Common myeloid progenitor, CD34-positive (primary cell): ENCODE results near the gene IST1.

Experiments used
- CTCF ChIA-PET: fragments of 350-600 bp; sonication (Branson Sonifier 250); formaldehyde crosslinking; loops from one replicate; lab custom pipeline; 2021; ENCODE audit warnings: antibody characterized with exemption; lab: Charles Lee
- POLR2A ChIA-PET: fragments of 350-600 bp; sonication (Branson Sonifier 250); formaldehyde crosslinking; loops from one replicate; lab custom pipeline; 2021; ENCODE audit warnings: antibody characterized with exemption; lab: Charles Lee
- DNase-seq, 3 donors: peaks; one replicate each; pipeline versions ENCODE4 v3.0.0 to v3.0.0-alpha.2; 2013
- H3K27ac ChIP-seq, 2 experiments: 1 replicate in 1 of 2; 2 replicates in 1 of 2; pipeline ENCODE4 v1.7.0; 2013; ENCODE audit warnings: inconsistent platforms in 2 of 2, low read length in 2 of 2, mild to moderate bottlenecking in 2 of 2, low read depth in 1 of 2, moderate library complexity in 1 of 2; ENCODE audit not compliant: severe bottlenecking in 2 of 2, insufficient read depth in 1 of 2, poor library complexity in 1 of 2
- H3K27me3 ChIP-seq, 5 experiments: replicated peaks in 2 of 5; 1 replicate in 3 of 5; 2 replicates in 2 of 5; pipeline versions ENCODE4 v1.6.1 to v1.7.0; 2013; ENCODE audit warnings: low read length in 4 of 5, mild to moderate bottlenecking in 2 of 5, moderate library complexity in 2 of 5, inconsistent platforms in 1 of 5; ENCODE audit not compliant: insufficient read depth in 5 of 5, control insufficient read depth in 4 of 5
- H3K36me3 ChIP-seq, 4 experiments: 1 replicate in 2 of 4; 2 replicates in 2 of 4; pipeline versions ENCODE4 v1.6.1 to v1.7.0; 2013; ENCODE audit warnings: low read length in 3 of 4, control low read depth in 1 of 4, mild to moderate bottlenecking in 1 of 4; ENCODE audit not compliant: control insufficient read depth in 4 of 4, insufficient read depth in 4 of 4
- H3K4me1 ChIP-seq, 4 experiments: 1 replicate in 3 of 4; 2 replicates in 1 of 4; pipeline versions ENCODE4 v1.6.1 to v1.7.1; 2013; ENCODE audit warnings: low read length in 3 of 4, mild to moderate bottlenecking in 3 of 4, control low read depth in 1 of 4, inconsistent platforms in 1 of 4, moderate library complexity in 1 of 4; ENCODE audit not compliant: control insufficient read depth in 4 of 4, insufficient read depth in 4 of 4; ENCODE audit errors: control extremely low read depth in 1 of 4
- H3K4me3 ChIP-seq, 7 experiments: 1 replicate in 4 of 7; 2 replicates in 3 of 7; pipeline versions ENCODE4 v1.5.1 to v1.7.0; 2013; ENCODE audit warnings: mild to moderate bottlenecking in 7 of 7, low read length in 6 of 7, moderate library complexity in 6 of 7, inconsistent platforms in 2 of 7, low read depth in 2 of 7, control low read depth in 1 of 7; ENCODE audit not compliant: insufficient read depth in 4 of 7, control insufficient read depth in 1 of 7; ENCODE audit errors: extremely low read depth in 1 of 7
- H3K9me3 ChIP-seq, 5 experiments: 1 replicate in 4 of 5; 2 replicates in 1 of 5; pipeline versions ENCODE4 v1.6.1 to v1.7.1; 2013; ENCODE audit warnings: low read length in 4 of 5, mild to moderate bottlenecking in 2 of 5, inconsistent platforms in 1 of 5, low read depth in 1 of 5, moderate library complexity in 1 of 5; ENCODE audit not compliant: control insufficient read depth in 4 of 5, insufficient read depth in 2 of 5; ENCODE audit errors: control extremely low read depth in 1 of 5
- WGBS: methylation state at CpG from one replicate; pipeline ENCODE4 v1.1.5; 2013; ENCODE audit not compliant: insufficient coverage; 5-methylcytosine and 5-hydroxymethylcytosine counted together

IST1 gene

DNA sequence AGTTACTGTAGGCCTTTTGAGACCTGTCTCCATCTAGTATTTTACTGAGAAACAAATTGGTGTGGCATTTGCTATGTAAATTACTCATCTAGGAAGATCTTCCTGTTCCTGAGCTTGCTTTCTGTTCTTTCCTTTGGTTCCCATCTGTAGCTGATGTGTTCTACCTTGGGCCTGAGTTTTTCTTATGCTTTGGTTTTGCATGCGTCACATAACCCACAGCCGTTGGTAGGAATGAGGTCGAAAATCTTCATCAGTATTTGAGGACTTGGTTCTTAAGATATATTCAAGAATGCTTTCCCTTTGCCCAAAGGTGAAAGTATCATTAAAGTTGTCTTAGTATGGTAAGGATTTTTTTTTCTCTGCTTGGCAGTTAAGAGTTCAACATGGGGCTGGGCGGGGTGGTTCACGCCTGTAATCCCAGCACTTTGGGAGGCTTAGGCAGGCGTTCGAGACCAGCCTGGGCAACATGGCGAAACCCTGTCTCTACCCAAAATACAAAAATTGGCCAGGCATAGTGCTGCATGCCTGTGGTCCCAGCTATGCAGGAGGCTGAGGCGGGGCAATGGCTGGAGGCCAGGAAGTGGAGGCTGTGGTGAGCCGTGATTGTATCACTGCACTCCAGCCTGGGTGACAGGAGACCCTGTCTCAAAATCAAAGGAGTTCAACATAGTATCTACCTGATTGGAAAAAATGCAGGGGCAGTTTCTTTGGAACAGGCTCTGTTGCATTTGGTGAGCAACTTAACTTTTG is 28.8 kb downstream of the IST1 start:
- H3K36me3 ChIP-seq: peaks cover 31 to 90% (median 77%) of the 10 kb centered on the region in 4 experiments
- DNase-seq: no peak
- 100% methylated on average over 8 of the region's 10 CpGs for WGBS
- ChIA-PET CTCF (interaction anchor here (0.8 kb wide), 1 partner anchor 42 kb away, joined by 4 read pairs; no protein-coding TSS in a partner anchor), POLR2A (no interaction called here)
- H3K4me1 ChIP-seq: peaks cover 0 to 5% (median 0%) of the 10 kb centered on the region in 4 experiments
- no peak overlapping the region for H3K4me3 ChIP-seq
- H3K27me3 ChIP-seq: no peaks in the 10 kb centered on the region
- peaks cover 0 to 8% (median 8%) of the 10 kb centered on the region in 5 experiments for H3K9me3 ChIP-seq
- no peak overlapping the region for H3K27ac ChIP-seq

DNA sequence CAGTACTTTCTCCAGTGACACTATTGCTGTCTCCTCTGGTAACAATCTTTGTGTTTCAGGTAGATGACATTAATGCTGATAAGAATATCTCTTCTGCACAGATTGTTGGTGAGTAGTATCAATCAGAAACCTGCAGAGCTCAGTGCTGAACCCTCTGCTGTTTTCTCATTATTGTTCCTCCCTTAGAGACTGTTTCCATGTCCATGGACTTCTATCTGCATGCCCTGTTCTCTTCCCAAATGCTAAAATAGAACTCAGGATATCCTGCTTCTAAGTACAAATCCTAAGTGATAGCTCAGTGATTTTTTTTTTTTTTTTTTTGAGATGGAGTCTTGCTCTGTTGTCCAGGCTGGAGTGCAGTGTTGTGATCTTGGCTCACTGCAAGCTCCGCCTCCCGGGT is 29.4 kb downstream of the IST1 start:
- Histone ChIP-seq H3K36me3 (peaks cover 28 to 88% (median 76%) of the 10 kb centered on the region in 4 experiments), H3K27me3 (no peaks in the 10 kb centered on the region), H3K27ac (no peak overlapping the region), H3K9me3 (peaks cover 0 to 4% (median 2%) of the 10 kb centered on the region in 5 experiments), H3K4me1 (peaks cover 0 to 5% (median 0%) of the 10 kb centered on the region in 4 experiments), H3K4me3 (no peak overlapping the region)
- CTCF ChIA-PET: interaction anchor here (0.7 to 1.3 kb wide), 2 partner anchors 10 to 145 kb away, joined by 3 read pairs; no protein-coding TSS in a partner anchor
- POLR2A ChIA-PET: no interaction called here
- DNase-seq: no peak
- no CpG with 5 or more reads among the region's 2 CpGs for WGBS

DNA sequence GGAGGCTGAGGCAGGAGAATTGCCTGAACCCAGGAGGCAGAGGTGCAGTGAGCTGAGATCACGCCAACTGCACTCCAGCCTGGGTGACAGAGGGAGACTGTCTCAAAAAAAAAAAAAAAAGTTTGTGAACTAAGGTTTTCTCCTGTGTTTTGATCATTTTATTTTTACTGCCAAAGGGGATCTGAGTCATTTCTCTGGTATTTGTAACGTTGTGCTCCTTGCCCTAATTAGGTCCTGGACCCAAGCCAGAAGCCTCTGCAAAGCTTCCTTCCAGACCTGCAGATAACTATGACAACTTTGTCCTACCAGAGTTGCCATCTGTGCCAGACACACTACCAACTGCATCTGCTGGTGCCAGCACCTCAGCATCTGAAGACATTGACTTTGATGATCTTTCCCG is 32.1 kb downstream of the IST1 start:
- no peak overlapping the region for H3K4me3 ChIP-seq
- peaks cover 23 to 81% (median 62%) of the 10 kb centered on the region in 4 experiments for H3K36me3 ChIP-seq
- WGBS: 57% methylated on average over 3 of the region's 3 CpGs
- peak in 2 of 3 donors; percentile 38 to 47 for DNase-seq
- H3K27ac ChIP-seq: no peak overlapping the region
- POLR2A ChIA-PET: no interaction called here
- no peaks in the 10 kb centered on the region for H3K27me3 ChIP-seq
- CTCF ChIA-PET: no interaction called here
- no peaks in the 10 kb centered on the region for H3K9me3 ChIP-seq
- H3K4me1 ChIP-seq: peaks cover 0 to 5% (median 0%) of the 10 kb centered on the region in 4 experiments

DNA sequence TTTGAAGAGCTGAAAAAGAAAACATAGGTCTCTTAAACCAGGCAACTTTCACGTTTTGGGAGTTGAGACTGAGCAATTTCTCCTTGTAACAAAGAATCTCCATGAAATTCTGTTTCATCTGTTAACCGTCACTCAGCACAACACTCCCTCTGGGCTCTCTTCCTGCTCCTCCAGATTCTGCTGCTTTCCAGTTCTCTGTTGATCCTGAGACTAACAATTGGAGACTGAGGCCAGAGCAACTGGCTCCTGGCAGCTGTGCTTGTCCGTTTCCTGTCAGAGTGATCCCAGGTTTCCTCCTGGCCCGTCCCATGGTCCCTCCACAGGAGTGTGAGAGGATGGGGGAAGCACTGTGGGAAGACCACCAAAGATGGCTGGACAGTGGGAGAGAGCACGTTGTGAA is 32.5 kb downstream of the IST1 start:
- CTCF ChIA-PET: interaction anchor here (1.0 to 2.2 kb wide), 2 partner anchors 10 to 42 kb away, joined by 3 to 13 read pairs; no protein-coding TSS in a partner anchor
- POLR2A ChIA-PET: no interaction called here
- DNase-seq: no peak
- Histone ChIP-seq H3K9me3 (no peaks in the 10 kb centered on the region), H3K4me3 (no peak overlapping the region), H3K27ac (no peak overlapping the region), H3K4me1 (peaks cover 0 to 5% (median 0%) of the 10 kb centered on the region in 4 experiments), H3K36me3 (peaks cover 20 to 77% (median 59%) of the 10 kb centered on the region in 4 experiments), H3K27me3 (no peaks in the 10 kb centered on the region)
- WGBS: 75% methylated on average over 5 of the region's 5 CpGs

DNA sequence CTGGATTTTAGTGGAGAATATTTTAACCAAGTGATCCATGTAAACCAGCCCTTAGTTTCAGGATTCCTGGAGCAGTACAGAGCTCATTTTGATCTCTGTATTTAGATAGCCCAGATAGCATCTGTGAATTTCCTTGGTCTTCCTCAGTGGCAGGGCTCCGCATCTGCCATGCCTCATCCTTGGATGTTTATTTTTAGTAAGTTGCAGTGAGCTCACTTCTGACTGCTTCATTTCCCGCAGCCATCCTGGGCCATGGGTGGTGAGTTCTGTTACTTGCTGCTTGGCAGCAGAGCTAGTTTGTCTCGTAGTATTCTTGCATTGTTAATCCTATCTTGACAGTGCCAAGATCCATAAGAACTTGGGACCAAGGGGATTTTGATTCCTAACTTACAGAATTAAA is 33.7 kb downstream of the IST1 start:
- Histone ChIP-seq H3K36me3 (peaks cover 15 to 75% (median 53%) of the 10 kb centered on the region in 4 experiments), H3K4me3 (no peak overlapping the region), H3K27me3 (no peaks in the 10 kb centered on the region), H3K27ac (no peak overlapping the region), H3K9me3 (no peaks in the 10 kb centered on the region), H3K4me1 (peaks cover 0 to 5% (median 0%) of the 10 kb centered on the region in 4 experiments)
- DNase-seq: no peak
- POLR2A ChIA-PET: no interaction called here
- CTCF ChIA-PET: interaction anchor here (1.0 to 2.2 kb wide), 3 partner anchors 11 to 45 kb away, joined by 3 to 13 read pairs (median 5); no protein-coding TSS in a partner anchor
- WGBS: 29% methylated on average over 1 of the region's 3 CpGs

DNA sequence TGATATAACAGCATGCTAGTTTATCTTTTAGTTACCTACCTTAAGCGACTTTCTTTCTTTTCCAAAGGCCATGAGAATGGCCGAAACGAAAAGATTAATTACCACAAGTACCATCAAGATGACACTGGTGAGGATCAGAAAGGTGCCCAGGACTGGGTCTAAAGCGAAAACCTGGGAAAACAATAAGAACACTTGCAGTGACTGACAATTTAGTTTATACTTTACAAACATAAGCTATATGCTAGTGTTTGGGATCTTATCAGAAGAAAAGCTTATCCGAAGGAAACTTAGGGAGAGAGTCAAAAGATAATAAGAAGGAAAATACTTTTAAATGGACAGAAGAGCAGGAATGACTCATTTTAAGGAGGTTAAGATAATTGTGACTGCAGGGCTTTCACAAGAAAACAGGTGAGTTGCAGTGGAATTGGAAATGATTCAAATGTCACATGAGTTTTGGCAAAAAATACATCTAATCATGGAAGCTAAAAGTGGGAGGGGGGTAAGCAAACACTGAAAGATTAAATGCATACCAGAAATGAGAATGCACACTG is 34.8 kb downstream of the IST1 start:
- Histone ChIP-seq H3K36me3 (peaks cover 13 to 75% (median 52%) of the 10 kb centered on the region in 4 experiments), H3K27ac (peak overlapping the region in 1 of 2 experiments; percentile 12), H3K4me3 (no peak overlapping the region), H3K4me1 (peaks cover 0 to 5% (median 0%) of the 10 kb centered on the region in 4 experiments), H3K27me3 (no peaks in the 10 kb centered on the region), H3K9me3 (no peaks in the 10 kb centered on the region)
- DNase-seq: no peak
- ChIA-PET POLR2A (no interaction called here), CTCF (interaction anchor here (1.3 to 2.2 kb wide), 2 partner anchors 12 to 46 kb away, joined by 5 to 13 read pairs; no protein-coding TSS in a partner anchor)
- WGBS: 93% methylated on average over 4 of the region's 5 CpGs
